C4-2B (cell line): ENCODE data around the gene NRXN3.

ENCODE experiments used
- H3K27ac ChIP-seq: fragments of 450-650 bp; 2 replicates; pipeline ENCODE4 v1.5.1; 2017
- CTCF ChIP-seq: fragments of 450-650 bp; conservative IDR thresholded peaks from 2 replicates; pipeline ENCODE4 v1.5.1; 2017; ENCODE audit warnings: mild to moderate bottlenecking
- ZFX ChIP-seq: fragments of 450-650 bp; IDR thresholded peaks from 2 replicates; pipeline ENCODE4 v1.6.1; 2017

The NRXN3 gene

GRCh38 chr14:79178719-79179118 is 1008.5 kb downstream of the NRXN3 start:
- TF ChIP-seq ZFX, result no peak
- no peak for TF ChIP-seq CTCF
- H3K27ac ChIP-seq, result no peak overlapping the region

- TF ChIP-seq CTCF (no peak), ZFX (no peak)
- H3K27ac ChIP-seq, result no peak overlapping the region
These were observed 1009.8 kb downstream of the NRXN3 start for GRCh38 chr14:79179985-79180384.

- H3K27ac ChIP-seq, result no peak overlapping the region
- TF ChIP-seq CTCF (no peak), ZFX (no peak)
These were observed 1010.5 kb downstream of the NRXN3 start for GRCh38 chr14:79180656-79181055.

- TF ChIP-seq ZFX (no peak), CTCF (no peak)
- no peak overlapping the region for H3K27ac ChIP-seq
These were observed 1016.4 kb downstream of the NRXN3 start for GRCh38 chr14:79186523-79186922.

- TF ChIP-seq ZFX, result no peak
- no peak for TF ChIP-seq CTCF
- no peak overlapping the region for H3K27ac ChIP-seq
These were observed 1023.7 kb downstream of the NRXN3 start for GRCh38 chr14:79193689-79194477.

GRCh38 chr14:79196216-79196615 is 1026.0 kb downstream of the NRXN3 start:
- TF ChIP-seq ZFX (no peak), CTCF (no peak)
- no peak overlapping the region for H3K27ac ChIP-seq

- no peak overlapping the region for H3K27ac ChIP-seq
- TF ChIP-seq CTCF (no peak), ZFX (no peak)
These were observed 1027.3 kb downstream of the NRXN3 start for GRCh38 chr14:79197516-79197915.
